ENCODE data around the gene HMCN2. TPM values are rescaled to one million over a fixed set of nuclear protein-coding genes. Genes with fewer than 3 reads are reported as not detected.

Gene HMCN2
- total RNA-seq, 5 donors from 2014 or later (not counting 1 experiment from before 2014, with no cell fraction given) = 0.03 TPM; not detected in 4

- Mint-ChIP-seq H3K4me1 (peaks cover 0 to 4% (median 0%) of the 10 kb centered on the region in 3 donors), H3K36me3 (no peaks in the 10 kb centered on the region), H3K9me3 (no peaks in the 10 kb centered on the region), H3K27ac (no peak overlapping the region), H3K4me3 (no peak overlapping the region), H3K27me3 (peaks cover 21 to 45% of the 10 kb centered on the region in 2 donors)
- Histone ChIP-seq H3K27me3 (replicated peaks in 1 of 2; ENCODE audit: control insufficient read depth in 2 of 2, extremely low read depth in 1 of 2, insufficient read depth in 2 of 2, low read length in 1 of 2) (peaks cover 0 to 79% of the 10 kb centered on the region in 2 experiments), H3K36me3 (ENCODE audit: control insufficient read depth in 2 of 2, extremely low read depth in 1 of 2, insufficient read depth in 1 of 2, low read length in 1 of 2) (no peaks in the 10 kb centered on the region), H3K9me3 (no peaks in the 10 kb centered on the region), H3K4me3 (ENCODE audit: control insufficient read depth in 1 of 2, extremely low read depth in 1 of 2, low read length in 1 of 2) (no peak overlapping the region), H3K27ac (ENCODE audit: low read length) (no peak overlapping the region), H3K4me1 (ENCODE audit: control insufficient read depth in 1 of 2, extremely low read depth in 1 of 2, insufficient read depth in 2 of 2, low read length in 2 of 2) (no peaks in the 10 kb centered on the region)
- ChIA-PET POLR2A (no interaction called here), CTCF (no interaction called here)
- no peak for DNase-seq
- ATAC-seq (replicated peaks in 1 of 4) = no peak
- 67% methylated on average over 3 of the region's 11 CpGs for WGBS (ENCODE audit: insufficient coverage)
These were observed 196.2 kb downstream of the HMCN2 start for GRCh38 chr9:130461731-130462130.

- H3K27ac Mint-ChIP-seq = no peak overlapping the region
- H3K9me3 Mint-ChIP-seq = no peaks in the 10 kb centered on the region
- H3K36me3 Mint-ChIP-seq = no peaks in the 10 kb centered on the region
- ChIA-PET CTCF (no interaction called here), POLR2A (no interaction called here)
- H3K27me3 Mint-ChIP-seq = peaks cover 29 to 57% of the 10 kb centered on the region in 2 donors
- 87% methylated on average over 22 of the region's 27 CpGs for WGBS (ENCODE audit: insufficient coverage)
- H3K4me3 ChIP-seq (ENCODE audit: control insufficient read depth in 1 of 2, extremely low read depth in 1 of 2, low read length in 1 of 2) = no peak overlapping the region
- H3K27ac ChIP-seq (ENCODE audit: low read length) = no peak overlapping the region
- peaks cover 0 to 4% (median 0%) of the 10 kb centered on the region in 3 donors for H3K4me1 Mint-ChIP-seq
- H3K4me3 Mint-ChIP-seq = no peak overlapping the region
- H3K36me3 ChIP-seq (ENCODE audit: control insufficient read depth in 2 of 2, extremely low read depth in 1 of 2, insufficient read depth in 1 of 2, low read length in 1 of 2) = no peaks in the 10 kb centered on the region
- H3K9me3 ChIP-seq = no peaks in the 10 kb centered on the region
- ATAC-seq (replicated peaks in 1 of 4) (no peak), DNase-seq (no peak)
- H3K27me3 ChIP-seq (replicated peaks in 1 of 2; ENCODE audit: control insufficient read depth in 2 of 2, extremely low read depth in 1 of 2, insufficient read depth in 2 of 2, low read length in 1 of 2) = peaks cover 2 to 84% of the 10 kb centered on the region in 2 experiments
- no peaks in the 10 kb centered on the region for H3K4me1 ChIP-seq (ENCODE audit: control insufficient read depth in 1 of 2, extremely low read depth in 1 of 2, insufficient read depth in 2 of 2, low read length in 2 of 2)
These were observed 197.4 kb downstream of the HMCN2 start for GRCh38 chr9:130462685-130463540.

- no peaks in the 10 kb centered on the region for H3K36me3 Mint-ChIP-seq
- H3K27me3 Mint-ChIP-seq = peaks cover 31 to 56% of the 10 kb centered on the region in 2 donors
- no peaks in the 10 kb centered on the region for H3K9me3 Mint-ChIP-seq
- ChIA-PET CTCF (interaction anchor here (0.9 to 1.1 kb wide), 2 partner anchors 16 to 218 kb away, joined by 3 to 4 read pairs; no protein-coding TSS in a partner anchor), POLR2A (no interaction called here)
- H3K27ac ChIP-seq (ENCODE audit: low read length) = no peak overlapping the region
- H3K4me3 ChIP-seq (ENCODE audit: control insufficient read depth in 1 of 2, extremely low read depth in 1 of 2, low read length in 1 of 2) = no peak overlapping the region
- H3K36me3 ChIP-seq (ENCODE audit: control insufficient read depth in 2 of 2, extremely low read depth in 1 of 2, insufficient read depth in 1 of 2, low read length in 1 of 2) = no peaks in the 10 kb centered on the region
- H3K4me1 Mint-ChIP-seq = peaks cover 0 to 4% (median 0%) of the 10 kb centered on the region in 3 donors
- WGBS (ENCODE audit: insufficient coverage) = 68% methylated on average over 20 of the region's 22 CpGs
- H3K9me3 ChIP-seq = no peaks in the 10 kb centered on the region
- DNase-seq = no peak
- no peak overlapping the region for H3K4me3 Mint-ChIP-seq
- no peak for ATAC-seq (replicated peaks in 1 of 4)
- H3K27ac Mint-ChIP-seq = no peak overlapping the region
- peaks cover 9 to 85% of the 10 kb centered on the region in 2 experiments for H3K27me3 ChIP-seq (replicated peaks in 1 of 2; ENCODE audit: control insufficient read depth in 2 of 2, extremely low read depth in 1 of 2, insufficient read depth in 2 of 2, low read length in 1 of 2)
- no peaks in the 10 kb centered on the region for H3K4me1 ChIP-seq (ENCODE audit: control insufficient read depth in 1 of 2, extremely low read depth in 1 of 2, insufficient read depth in 2 of 2, low read length in 2 of 2)
These were observed 198.5 kb downstream of the HMCN2 start for GRCh38 chr9:130463763-130464745.

GRCh38 chr9:130465383-130466096, 200.0 kb downstream of the HMCN2 start:
- no peak overlapping the region for H3K4me3 Mint-ChIP-seq
- Histone ChIP-seq H3K27me3 (replicated peaks in 1 of 2; ENCODE audit: control insufficient read depth in 2 of 2, extremely low read depth in 1 of 2, insufficient read depth in 2 of 2, low read length in 1 of 2) (peaks cover 9 to 88% of the 10 kb centered on the region in 2 experiments), H3K4me1 (ENCODE audit: control insufficient read depth in 1 of 2, extremely low read depth in 1 of 2, insufficient read depth in 2 of 2, low read length in 2 of 2) (no peaks in the 10 kb centered on the region), H3K27ac (ENCODE audit: low read length) (no peak overlapping the region), H3K4me3 (ENCODE audit: control insufficient read depth in 1 of 2, extremely low read depth in 1 of 2, low read length in 1 of 2) (no peak overlapping the region), H3K9me3 (no peaks in the 10 kb centered on the region), H3K36me3 (ENCODE audit: control insufficient read depth in 2 of 2, extremely low read depth in 1 of 2, insufficient read depth in 1 of 2, low read length in 1 of 2) (no peaks in the 10 kb centered on the region)
- H3K4me1 Mint-ChIP-seq = peaks cover 0 to under 1% (median 0%) of the 10 kb centered on the region in 3 donors
- DNase-seq = no peak
- peaks cover 24 to 54% of the 10 kb centered on the region in 2 donors for H3K27me3 Mint-ChIP-seq
- WGBS (ENCODE audit: insufficient coverage) = 66% methylated on average over 12 of the region's 16 CpGs
- ChIA-PET CTCF (no interaction called here), POLR2A (no interaction called here)
- no peak for ATAC-seq (replicated peaks in 1 of 4)
- H3K9me3 Mint-ChIP-seq = no peaks in the 10 kb centered on the region
- no peak overlapping the region for H3K27ac Mint-ChIP-seq
- no peaks in the 10 kb centered on the region for H3K36me3 Mint-ChIP-seq

- peaks cover 9 to 88% of the 10 kb centered on the region in 2 experiments for H3K27me3 ChIP-seq (replicated peaks in 1 of 2; ENCODE audit: control insufficient read depth in 2 of 2, extremely low read depth in 1 of 2, insufficient read depth in 2 of 2, low read length in 1 of 2)
- no peaks in the 10 kb centered on the region for H3K36me3 ChIP-seq (ENCODE audit: control insufficient read depth in 2 of 2, extremely low read depth in 1 of 2, insufficient read depth in 1 of 2, low read length in 1 of 2)
- no peak for ATAC-seq (replicated peaks in 1 of 4)
- H3K4me3 Mint-ChIP-seq = no peak overlapping the region
- peaks cover 31 to 61% of the 10 kb centered on the region in 2 donors for H3K27me3 Mint-ChIP-seq
- H3K4me1 Mint-ChIP-seq = no peaks in the 10 kb centered on the region
- no peaks in the 10 kb centered on the region for H3K36me3 Mint-ChIP-seq
- no peak overlapping the region for H3K4me3 ChIP-seq (ENCODE audit: control insufficient read depth in 1 of 2, extremely low read depth in 1 of 2, low read length in 1 of 2)
- H3K27ac ChIP-seq (ENCODE audit: low read length) = no peak overlapping the region
- POLR2A ChIA-PET = no interaction called here
- CTCF ChIA-PET = no interaction called here
- no peaks in the 10 kb centered on the region for H3K4me1 ChIP-seq (ENCODE audit: control insufficient read depth in 1 of 2, extremely low read depth in 1 of 2, insufficient read depth in 2 of 2, low read length in 2 of 2)
- no peak overlapping the region for H3K27ac Mint-ChIP-seq
- DNase-seq = no peak
- H3K9me3 Mint-ChIP-seq = no peaks in the 10 kb centered on the region
- 51% methylated on average over 6 of the region's 20 CpGs for WGBS (ENCODE audit: insufficient coverage)
- no peaks in the 10 kb centered on the region for H3K9me3 ChIP-seq
These were observed 201.1 kb downstream of the HMCN2 start for GRCh38 chr9:130466537-130467217.

All from T-cell (primary cell).